GM19324 (cell line): Measurements from ENCODE around the gene H2AZ2.
"Not testable (repeated sequence)": the region's sequence is repeated elsewhere in the genome, so short reads cannot be mapped to it uniquely, and the experiment has no call there.

Experiments
- ATAC-seq: cut with Tn5 transposase; IDR thresholded peaks from one replicate; pipeline ENCODE4 v1.9.1; 2021; ENCODE audit warnings: mild to moderate bottlenecking, moderate library complexity; ENCODE audit not compliant: unreplicated experiment, low FRiP score

The H2AZ2 gene

GRCh38 chr7:44791278-44792219 lies 56.3 kb downstream of the H2AZ2 start:
- ATAC-seq, result no peak

GRCh38 chr7:44789990-44790389 lies 57.9 kb downstream of the H2AZ2 start:
- ATAC-seq, result no peak

GRCh38 chr7:44787762-44788161 lies 60.1 kb downstream of the H2AZ2 start:
- no peak for ATAC-seq

- ATAC-seq, result no peak
These were observed 60.8 kb downstream of the H2AZ2 start for GRCh38 chr7:44787041-44787440.

GRCh38 chr7:44785218-44785617 lies 62.7 kb downstream of the H2AZ2 start:
- ATAC-seq, result not testable (repeated sequence)

- ATAC-seq, result no peak
These were observed 63.5 kb downstream of the H2AZ2 start for GRCh38 chr7:44784364-44784763.

GRCh38 chr7:44783407-44783806 lies 64.5 kb downstream of the H2AZ2 start:
- no peak for ATAC-seq

- no peak for ATAC-seq
These were observed 65.4 kb downstream of the H2AZ2 start for GRCh38 chr7:44782460-44782859.
